ENCODE measurements around the gene PKD2.
A peak's percentile ranks its signal among the peaks of the same experiment; 100 is the strongest.

PKD2 gene

GRCh38 chr4:88007304-88008121 lies at the start of gene PKD2:
Gene PKD2, plus strand, starts transcription at chr4:88007635. Its CDS starts 99 bp downstream, at chr4:88007734.
- DNase-seq (ENCODE audit: low spot score), result peak; percentile 43

GRCh38 chr4:87961993-87962392 lies 45.4 kb upstream of the PKD2 start:
- no peak for DNase-seq (ENCODE audit: low spot score)

DNA sequence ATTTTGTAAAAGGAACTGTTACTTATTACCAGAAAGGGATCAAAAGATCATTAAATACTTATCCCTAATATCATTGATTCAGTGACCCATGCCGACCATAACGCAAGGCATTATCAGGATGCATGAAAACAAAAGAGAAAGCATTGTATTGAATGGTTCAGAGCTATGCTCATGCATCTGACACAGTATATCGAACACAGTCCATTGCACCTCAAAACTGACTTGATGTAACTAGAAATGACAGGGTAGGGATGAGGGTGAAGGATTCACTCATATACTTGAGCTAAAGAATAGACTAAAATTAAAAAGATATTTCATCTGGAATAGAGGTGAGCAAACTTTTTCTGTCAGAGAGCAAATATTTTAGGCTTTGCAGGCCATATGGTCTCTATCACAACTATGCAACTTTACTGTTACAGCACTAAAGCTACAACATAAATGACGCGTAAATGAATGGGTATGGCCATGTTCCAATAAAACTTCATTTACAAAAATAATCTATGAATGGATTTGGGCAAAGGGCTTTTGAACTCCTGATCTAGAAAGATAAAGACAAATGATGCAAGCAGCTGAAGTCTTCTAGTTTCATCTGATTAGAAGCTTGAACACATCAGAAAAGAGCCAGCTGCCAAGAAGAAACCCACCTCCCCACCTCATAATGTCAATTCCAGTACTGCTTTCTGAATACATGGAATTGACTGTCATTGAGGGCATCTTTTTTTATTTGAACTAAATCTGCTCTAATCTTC lies 44.9 kb upstream of the PKD2 start:
- DNase-seq (ENCODE audit: low spot score), result no peak

- no peak for DNase-seq (ENCODE audit: low spot score)
Observed at GRCh38 chr4:87965501-87965975, 41.9 kb upstream of the PKD2 start.

GRCh38 chr4:87966095-87966496 lies 41.3 kb upstream of the PKD2 start:
- DNase-seq (ENCODE audit: low spot score), result no peak

- DNase-seq (ENCODE audit: low spot score), result no peak
Observed at GRCh38 chr4:87967193-87967592, 40.2 kb upstream of the PKD2 start.

DNA sequence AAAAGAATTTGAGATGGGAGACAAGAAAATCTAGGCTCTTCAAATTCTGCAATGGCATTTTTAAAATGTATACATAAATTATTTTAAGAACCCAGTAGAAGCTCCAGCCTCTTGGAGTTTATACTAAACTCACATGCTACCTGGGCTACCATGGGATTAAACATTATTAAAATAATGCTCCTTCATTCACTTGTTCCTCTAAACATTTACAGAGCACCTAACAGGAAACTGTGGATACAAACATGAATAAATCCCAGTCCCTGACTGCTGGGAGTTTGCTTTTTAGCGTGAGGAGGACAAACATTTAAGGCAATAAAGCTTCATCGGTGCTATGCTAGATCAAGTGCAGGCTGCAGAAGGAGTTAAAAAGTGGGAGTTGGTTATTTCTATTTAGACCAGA lies 37.3 kb upstream of the PKD2 start:
- DNase-seq (ENCODE audit: low spot score), result no peak

GRCh38 chr4:87971866-87972265 lies 35.6 kb upstream of the PKD2 start:
- no peak for DNase-seq (ENCODE audit: low spot score)

- DNase-seq (ENCODE audit: low spot score), result peak; percentile 52
Observed at GRCh38 chr4:87973283-87974169, 33.9 kb upstream of the PKD2 start.

DNA sequence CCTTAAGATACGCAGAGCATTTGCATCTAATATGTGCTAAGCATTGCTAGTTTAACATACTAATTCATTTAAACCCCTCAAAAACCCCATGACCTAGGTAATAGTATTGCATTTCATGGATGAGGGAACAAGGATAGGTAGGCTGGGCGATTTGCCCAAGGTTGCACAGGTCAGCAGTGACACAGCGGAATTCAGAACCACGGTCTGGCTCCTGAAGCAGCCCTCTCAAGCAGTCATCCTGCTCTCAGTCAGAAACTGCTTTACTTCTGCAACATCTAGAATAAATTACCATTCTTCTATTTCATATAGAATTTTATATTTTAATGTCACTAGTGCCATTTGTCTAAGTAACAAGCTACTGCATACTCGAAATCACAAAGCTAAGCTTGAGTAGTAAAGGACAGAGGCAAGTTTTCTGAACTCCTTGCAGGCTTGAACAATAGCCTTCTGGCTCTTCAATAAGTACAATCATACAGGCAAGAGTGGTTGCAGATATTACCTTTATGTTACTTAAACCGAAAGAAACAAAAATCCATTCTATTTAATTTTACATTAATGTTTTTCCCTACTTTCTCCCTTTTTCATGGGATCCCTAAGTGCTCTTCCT lies 32.5 kb upstream of the PKD2 start:
- DNase-seq (ENCODE audit: low spot score), result no peak

DNA sequence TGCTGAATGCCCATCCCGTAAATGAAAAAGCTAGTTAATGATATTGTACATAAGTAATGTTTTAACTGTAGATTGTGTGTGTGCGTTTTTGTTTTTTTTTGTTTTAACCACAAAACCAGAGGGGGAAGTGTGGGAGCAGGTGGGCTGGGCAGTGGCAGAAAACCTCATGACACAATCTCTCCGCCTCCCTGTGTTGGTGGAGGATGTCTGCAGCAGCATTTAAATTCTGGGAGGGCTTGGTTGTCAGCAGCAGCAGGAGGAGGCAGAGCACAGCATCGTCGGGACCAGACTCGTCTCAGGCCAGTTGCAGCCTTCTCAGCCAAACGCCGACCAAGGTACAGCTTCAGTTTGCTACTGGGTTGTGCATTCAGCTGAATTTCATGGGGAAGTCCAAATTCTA lies 32.0 kb upstream of the PKD2 start, which contains the start of gene SPP1:
TSS of gene SPP1 (plus strand) at position 249 of the 400 bp plus-strand sequence. CDS start 1,182 bp downstream, outside the sequence.
- peak; percentile 22 for DNase-seq (ENCODE audit: low spot score)

DNA sequence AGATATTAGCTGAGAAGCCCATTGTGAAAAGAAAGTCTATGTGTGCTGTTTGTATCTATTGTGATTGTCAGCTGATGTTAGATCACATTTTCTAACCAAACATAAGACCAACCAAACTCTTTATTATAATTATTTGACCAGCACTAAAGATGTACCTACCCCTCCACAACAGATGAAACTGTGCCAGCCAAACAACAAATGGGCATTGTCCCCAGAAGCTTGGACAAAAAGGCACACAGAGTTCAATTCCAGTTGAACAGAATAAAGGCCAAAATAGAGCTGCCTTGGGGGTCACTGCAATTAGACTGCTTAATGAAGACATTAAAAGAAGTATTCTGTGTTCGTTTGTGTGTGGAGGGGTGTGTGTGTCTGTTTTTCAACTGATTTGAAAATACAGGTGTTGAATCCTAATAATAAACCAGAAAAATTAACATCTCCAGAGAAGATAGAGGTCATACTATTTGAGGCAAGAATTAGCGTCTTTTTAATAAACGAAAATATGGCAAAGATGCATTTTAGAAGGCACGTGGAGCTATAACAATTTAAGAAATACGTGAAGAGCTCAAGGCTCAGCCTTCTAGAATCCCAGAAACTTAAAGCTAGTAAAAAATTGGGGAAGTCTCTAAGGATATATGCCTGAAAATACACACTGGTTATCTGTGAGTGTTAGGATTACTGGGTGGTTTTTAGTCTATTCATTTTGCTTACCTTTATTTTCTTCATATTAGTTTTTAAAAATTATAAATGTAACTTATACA lies 29.7 kb upstream of the PKD2 start:
- no peak for DNase-seq (ENCODE audit: low spot score)

GRCh38 chr4:87978681-87979080 lies 28.8 kb upstream of the PKD2 start:
- DNase-seq (ENCODE audit: low spot score), result no peak

- DNase-seq (ENCODE audit: low spot score), result no peak
Observed at GRCh38 chr4:87979810-87980209, 27.6 kb upstream of the PKD2 start.

GRCh38 chr4:87981486-87981885 lies 25.9 kb upstream of the PKD2 start:
- DNase-seq (ENCODE audit: low spot score), result no peak

DNA sequence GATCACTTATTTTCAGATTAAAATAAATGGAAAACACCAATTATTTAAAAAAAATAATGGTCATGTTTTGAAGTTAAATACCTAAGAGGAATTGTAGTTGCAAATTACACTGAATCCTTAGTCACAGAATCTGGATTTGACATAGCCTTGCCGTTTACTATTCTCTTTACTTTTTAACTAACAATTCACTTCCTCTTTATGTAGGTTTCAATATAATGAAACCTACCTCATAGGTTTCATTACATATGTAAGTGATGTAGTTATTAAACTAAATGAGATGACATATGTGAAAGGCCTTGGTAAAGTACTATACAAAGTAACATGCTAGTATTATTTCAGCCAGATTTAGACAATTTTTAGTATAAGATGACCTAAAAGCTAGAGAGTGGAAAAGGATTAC lies 25.4 kb upstream of the PKD2 start:
- DNase-seq (ENCODE audit: low spot score), result no peak

DNA sequence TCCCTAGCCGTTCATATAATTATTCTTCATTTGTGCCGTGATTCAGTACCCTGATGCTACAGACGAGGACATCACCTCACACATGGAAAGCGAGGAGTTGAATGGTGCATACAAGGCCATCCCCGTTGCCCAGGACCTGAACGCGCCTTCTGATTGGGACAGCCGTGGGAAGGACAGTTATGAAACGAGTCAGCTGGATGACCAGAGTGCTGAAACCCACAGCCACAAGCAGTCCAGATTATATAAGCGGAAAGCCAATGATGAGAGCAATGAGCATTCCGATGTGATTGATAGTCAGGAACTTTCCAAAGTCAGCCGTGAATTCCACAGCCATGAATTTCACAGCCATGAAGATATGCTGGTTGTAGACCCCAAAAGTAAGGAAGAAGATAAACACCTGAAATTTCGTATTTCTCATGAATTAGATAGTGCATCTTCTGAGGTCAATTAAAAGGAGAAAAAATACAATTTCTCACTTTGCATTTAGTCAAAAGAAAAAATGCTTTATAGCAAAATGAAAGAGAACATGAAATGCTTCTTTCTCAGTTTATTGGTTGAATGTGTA lies 24.9 kb upstream of the PKD2 start:
- no peak for DNase-seq (ENCODE audit: low spot score)

GRCh38 chr4:87983996-87984395 lies 23.4 kb upstream of the PKD2 start:
- no peak for DNase-seq (ENCODE audit: low spot score)

GRCh38 chr4:87985097-87985886 lies 22.1 kb upstream of the PKD2 start:
- DNase-seq (ENCODE audit: low spot score), result peak; percentile 56

DNA sequence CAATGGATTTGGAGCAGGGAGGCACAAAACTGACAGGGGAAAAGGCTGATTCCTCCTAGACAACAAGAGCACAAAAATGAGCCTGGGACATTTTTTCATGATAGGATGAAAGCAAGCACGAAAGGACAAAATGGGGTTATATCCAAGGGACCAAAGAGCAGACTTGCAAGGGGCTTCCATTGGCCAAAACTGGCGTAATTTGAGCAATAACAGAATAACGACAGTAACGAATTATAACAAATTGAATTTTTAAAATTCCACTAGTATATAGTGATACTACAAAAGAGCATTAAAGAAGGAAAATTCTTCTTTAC lies 21.6 kb upstream of the PKD2 start:
- DNase-seq (ENCODE audit: low spot score), result no peak
